IPS DF 6.9 (cell line): ENCODE results near the gene MBOAT2.
"Not testable (repeated sequence)": the region's sequence is repeated elsewhere in the genome, so short reads cannot be mapped to it uniquely, and the experiment has no call there.

Experiments used
- DNase-seq: peaks from one replicate; pipeline ENCODE4 v3.0.0-alpha.2; 2013; ENCODE audit warnings: low read depth, low spot score
- H3K27ac ChIP-seq: one replicate; pipeline ENCODE4 v1.5.1; 2013; ENCODE audit warnings: low read length, control low read depth
- H3K27me3 ChIP-seq: 2 replicates; pipeline ENCODE4 v1.6.1; 2013; ENCODE audit warnings: mild to moderate bottlenecking, low read length; ENCODE audit not compliant: control insufficient read depth, insufficient read depth
- H3K36me3 ChIP-seq: 2 replicates; pipeline ENCODE4 v1.6.1; 2013; ENCODE audit warnings: low read length; ENCODE audit not compliant: control insufficient read depth, insufficient read depth
- H3K4me1 ChIP-seq: 2 replicates; pipeline ENCODE4 v1.6.1; 2013; ENCODE audit warnings: low read length; ENCODE audit not compliant: control insufficient read depth, insufficient read depth
- H3K4me3 ChIP-seq: 2 replicates; pipeline ENCODE4 v1.5.1; 2013; ENCODE audit warnings: mild to moderate bottlenecking, low read length
- H3K9me3 ChIP-seq: 2 replicates; pipeline ENCODE4 v1.6.1; 2013; ENCODE audit warnings: low read length, inconsistent platforms; ENCODE audit not compliant: control insufficient read depth, insufficient read depth
- WGBS: extraction: QIAGEN DNeasy Blood & Tissue Kit; methylation state at CpG from one replicate; pipeline ENCODE4 v1.1.7; 2013; ENCODE audit warnings: mixed read lengths, missing lambda C conversion rate; ENCODE audit not compliant: insufficient read length, insufficient coverage; 5-methylcytosine and 5-hydroxymethylcytosine counted together

The MBOAT2 gene

DNA sequence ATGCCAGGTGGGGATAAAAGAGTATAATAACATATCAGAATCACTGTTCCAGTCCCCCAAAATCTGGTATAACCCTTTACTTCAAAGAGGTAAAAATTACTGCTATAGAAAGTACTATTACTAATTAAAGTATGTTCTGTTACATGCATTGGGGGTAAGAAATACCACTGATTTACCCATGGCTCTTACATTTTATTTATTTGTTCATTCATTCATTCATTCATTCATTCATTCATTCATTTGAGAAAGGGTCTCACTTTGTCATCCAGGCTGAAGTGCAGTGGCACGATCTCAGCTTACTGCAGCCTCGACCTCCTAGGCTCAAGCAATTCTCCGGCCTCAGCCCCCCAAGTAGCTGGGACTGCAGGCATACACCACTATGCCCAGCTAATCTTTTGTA, 74.4 kb downstream of the MBOAT2 start:
- Histone ChIP-seq H3K4me1 (no peaks in the 10 kb centered on the region), H3K27ac (no peak overlapping the region), H3K27me3 (no peaks in the 10 kb centered on the region), H3K4me3 (no peak overlapping the region), H3K36me3 (no peaks in the 10 kb centered on the region), H3K9me3 (no peaks in the 10 kb centered on the region)
- WGBS, result no CpG with 5 or more reads among the region's 3 CpGs
- DNase-seq, result no peak

DNA sequence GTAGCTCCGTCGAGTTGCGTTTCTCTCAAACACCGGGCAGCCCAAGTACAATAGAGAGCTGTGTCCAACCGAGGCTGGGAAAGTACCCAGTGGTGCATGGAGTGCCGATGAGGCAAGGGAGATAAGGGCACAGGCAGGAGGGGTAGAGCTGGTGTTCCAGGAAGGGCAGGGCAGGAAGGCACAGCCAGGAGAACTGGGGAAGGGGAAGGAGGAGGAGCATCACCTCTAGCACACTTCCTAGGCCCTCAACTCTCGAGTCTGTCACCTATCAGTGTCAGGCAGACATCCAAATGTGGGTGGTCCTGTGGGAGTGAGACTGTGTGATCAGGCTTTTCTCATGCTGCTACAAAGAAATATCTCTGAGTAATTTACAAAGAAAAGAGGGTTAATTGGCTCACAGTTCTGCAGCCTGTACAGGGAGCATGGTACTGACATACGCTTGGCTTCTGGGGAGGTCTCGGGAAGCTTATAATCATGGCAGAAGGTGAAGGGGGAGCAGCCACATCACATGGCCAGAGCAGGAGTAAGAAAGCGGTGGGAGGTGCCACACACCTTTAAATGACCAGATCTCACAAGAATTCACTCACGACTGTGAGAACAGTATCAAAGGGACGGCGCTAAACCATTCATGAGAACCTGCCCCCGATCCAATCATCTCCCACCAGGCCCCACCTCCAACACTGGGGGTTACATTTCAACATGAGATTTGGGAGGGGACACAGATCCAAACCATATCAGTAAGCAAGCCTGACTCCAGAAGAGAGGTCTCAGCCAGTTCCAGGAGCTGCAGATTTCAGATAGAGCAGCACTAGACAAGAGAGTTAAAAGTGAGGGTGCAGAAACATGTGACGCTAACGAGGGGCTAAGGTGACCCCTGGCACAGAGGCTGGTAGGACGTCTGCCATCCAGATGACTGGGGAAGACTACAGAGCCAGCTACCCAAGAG, 75.7 kb downstream of the MBOAT2 start:
- Histone ChIP-seq H3K9me3 (no peaks in the 10 kb centered on the region), H3K4me3 (no peak overlapping the region), H3K4me1 (no peaks in the 10 kb centered on the region), H3K27ac (no peak overlapping the region), H3K36me3 (no peaks in the 10 kb centered on the region), H3K27me3 (no peaks in the 10 kb centered on the region)
- no peak for DNase-seq
- WGBS, result no CpG with 5 or more reads among the region's 17 CpGs

DNA sequence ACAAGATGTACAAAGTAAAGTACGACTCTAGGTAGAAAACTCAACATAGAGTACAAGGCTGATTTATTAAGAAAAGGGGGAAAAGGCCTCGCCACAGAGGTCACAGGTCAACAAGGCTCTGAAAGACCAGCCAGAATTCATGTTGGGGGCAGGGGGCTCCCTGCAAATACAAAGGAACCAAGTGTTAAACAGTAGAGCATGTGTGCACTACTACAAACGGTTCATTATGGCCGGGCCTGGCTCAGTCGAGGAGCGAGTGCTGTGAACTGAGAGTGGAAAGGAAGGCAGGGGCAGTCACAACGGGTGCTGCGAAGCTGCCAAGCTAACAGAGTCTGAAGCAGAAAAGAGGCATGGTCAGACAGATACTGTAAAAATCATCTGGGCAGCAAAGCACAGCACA, 77.1 kb downstream of the MBOAT2 start:
- no CpG with 5 or more reads among the region's 8 CpGs for WGBS
- H3K9me3 ChIP-seq, result no peaks in the 10 kb centered on the region
- no peaks in the 10 kb centered on the region for H3K27me3 ChIP-seq
- no peaks in the 10 kb centered on the region for H3K36me3 ChIP-seq
- no peak for DNase-seq
- H3K4me1 ChIP-seq, result no peaks in the 10 kb centered on the region
- H3K4me3 ChIP-seq, result no peak overlapping the region
- no peak overlapping the region for H3K27ac ChIP-seq

DNA sequence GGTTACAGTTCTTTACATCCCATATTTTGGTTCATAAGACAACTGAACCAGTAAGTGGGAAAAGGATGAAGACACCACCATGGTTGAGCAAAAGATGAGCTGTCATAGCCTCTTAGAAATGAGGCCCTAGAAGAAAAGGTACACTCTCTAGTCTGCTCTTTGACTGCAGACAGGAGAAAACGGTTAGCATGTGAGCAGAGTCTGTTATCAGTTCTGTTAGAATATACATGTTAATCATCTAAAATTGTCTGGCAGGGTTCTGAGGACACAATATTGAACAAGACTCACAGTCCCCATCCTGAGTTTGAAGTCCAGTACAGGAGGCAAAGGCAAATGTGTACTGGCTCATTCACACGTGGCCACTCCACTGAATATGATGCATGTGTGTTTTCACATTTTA, 78.1 kb downstream of the MBOAT2 start:
- H3K27ac ChIP-seq, result no peak overlapping the region
- no peak overlapping the region for H3K4me3 ChIP-seq
- H3K27me3 ChIP-seq, result no peaks in the 10 kb centered on the region
- no peaks in the 10 kb centered on the region for H3K36me3 ChIP-seq
- WGBS, result no CpG with 5 or more reads among the region's 2 CpGs
- H3K9me3 ChIP-seq, result no peaks in the 10 kb centered on the region
- no peaks in the 10 kb centered on the region for H3K4me1 ChIP-seq
- DNase-seq, result no peak

DNA sequence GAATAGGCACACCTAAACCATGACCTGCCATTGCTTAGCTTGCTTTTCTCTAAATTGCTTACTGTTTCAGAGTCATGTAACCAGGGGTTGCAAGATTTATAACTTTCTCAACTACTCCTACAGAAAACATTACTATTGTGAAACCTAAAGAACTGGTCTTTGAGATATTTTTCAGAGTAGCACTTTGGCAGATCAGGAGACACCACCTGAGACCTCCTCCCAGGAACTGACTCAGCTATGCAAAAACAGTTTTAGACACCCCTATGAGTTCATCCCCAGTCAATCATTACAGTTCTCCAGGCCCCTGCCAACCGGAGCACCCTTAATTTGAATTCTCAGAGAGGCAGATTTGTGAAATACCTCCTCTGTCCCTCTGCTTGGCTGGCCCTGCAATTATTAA, 80.3 kb downstream of the MBOAT2 start:
- no peaks in the 10 kb centered on the region for H3K36me3 ChIP-seq
- H3K27ac ChIP-seq, result no peak overlapping the region
- no peaks in the 10 kb centered on the region for H3K4me1 ChIP-seq
- no peaks in the 10 kb centered on the region for H3K9me3 ChIP-seq
- H3K4me3 ChIP-seq, result no peak overlapping the region
- DNase-seq, result no peak
- no peaks in the 10 kb centered on the region for H3K27me3 ChIP-seq
- WGBS, result no CpG with 5 or more reads among the region's 1 CpG

DNA sequence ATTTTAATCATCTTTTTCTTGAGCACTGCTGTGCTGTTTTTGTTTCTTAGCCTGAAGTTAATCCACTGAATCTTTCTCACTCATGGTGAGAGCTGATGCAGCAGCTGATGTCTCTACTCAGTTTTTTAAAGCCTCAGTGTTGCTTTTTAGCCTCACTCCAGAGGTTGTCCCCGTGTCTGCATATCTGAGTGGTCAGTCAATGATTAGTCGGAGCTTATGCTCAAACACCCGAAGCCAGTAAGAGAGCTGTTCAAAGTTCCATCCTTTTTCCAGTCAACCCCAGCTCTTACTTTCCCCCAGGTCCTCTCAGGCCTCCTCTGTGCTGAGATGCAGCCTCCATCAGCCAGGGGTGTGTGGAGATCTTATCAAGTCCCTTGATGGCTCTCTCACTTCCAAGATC, 81.1 kb downstream of the MBOAT2 start:
- H3K4me3 ChIP-seq, result no peak overlapping the region
- no peak overlapping the region for H3K27ac ChIP-seq
- no CpG with 5 or more reads among the region's 3 CpGs for WGBS
- no peaks in the 10 kb centered on the region for H3K4me1 ChIP-seq
- no peak for DNase-seq
- H3K36me3 ChIP-seq, result no peaks in the 10 kb centered on the region
- H3K9me3 ChIP-seq, result no peaks in the 10 kb centered on the region
- no peaks in the 10 kb centered on the region for H3K27me3 ChIP-seq

DNA sequence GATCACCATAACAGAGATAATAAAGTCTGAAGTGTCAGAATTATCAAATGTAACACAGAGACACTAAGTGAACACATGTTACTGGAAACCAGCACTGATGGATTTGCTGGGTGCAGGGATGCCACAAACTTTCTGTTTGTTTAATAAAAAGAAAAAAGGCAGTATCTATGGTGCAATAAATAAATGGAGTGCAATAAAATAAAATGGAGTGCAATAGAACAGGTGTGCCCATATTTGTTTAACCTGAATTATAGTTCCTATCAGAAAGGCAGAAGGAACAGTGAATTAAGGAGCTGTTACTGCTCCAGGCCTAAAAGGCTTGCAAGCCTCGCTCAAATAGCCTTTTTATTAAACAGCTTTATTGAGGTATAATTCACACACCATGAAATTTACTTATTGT, 85.1 kb downstream of the MBOAT2 start:
- no peak overlapping the region for H3K4me3 ChIP-seq
- no peaks in the 10 kb centered on the region for H3K27me3 ChIP-seq
- no peaks in the 10 kb centered on the region for H3K36me3 ChIP-seq
- no peak overlapping the region for H3K27ac ChIP-seq
- WGBS, result no CpG with 5 or more reads among the region's 1 CpG
- no peak for DNase-seq
- no peaks in the 10 kb centered on the region for H3K9me3 ChIP-seq
- no peaks in the 10 kb centered on the region for H3K4me1 ChIP-seq

DNA sequence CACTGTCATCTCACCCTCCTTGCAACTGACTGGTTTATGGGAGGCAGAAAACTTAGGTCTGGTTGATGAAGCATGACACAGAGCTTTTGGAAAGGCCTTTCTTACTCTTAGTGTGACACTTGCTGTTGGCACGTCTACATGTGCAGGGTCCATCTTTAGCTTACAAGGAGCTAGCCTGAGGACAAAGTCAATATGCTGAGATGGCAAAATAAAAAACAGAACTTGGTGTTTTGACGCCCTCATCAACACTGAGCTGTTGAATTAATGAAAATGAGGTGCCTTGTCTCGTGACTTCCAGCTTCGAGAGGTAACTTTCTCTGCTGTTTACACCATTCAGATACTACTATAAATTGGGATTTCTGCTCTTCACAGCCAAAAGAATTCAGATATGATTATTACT, 87.5 kb downstream of the MBOAT2 start:
- no CpG with 5 or more reads among the region's 4 CpGs for WGBS
- no peak for DNase-seq

DNA sequence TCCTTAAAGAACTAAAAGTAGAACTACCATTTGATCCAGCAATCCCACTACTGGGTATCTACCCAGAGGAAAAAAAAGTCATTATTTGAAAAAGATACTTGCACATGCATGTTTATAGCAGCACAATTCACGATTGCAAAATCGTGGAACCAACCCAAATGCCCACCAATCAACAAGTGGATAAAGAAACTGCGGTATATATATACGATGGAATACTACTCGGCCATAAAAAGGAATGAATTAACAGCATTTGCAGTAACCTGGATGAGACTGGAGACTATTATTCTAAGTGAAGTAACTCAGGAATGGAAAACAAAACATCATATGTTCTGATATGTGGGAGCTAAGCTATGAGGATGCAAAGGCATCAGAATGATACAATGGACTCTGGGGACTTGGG, 89.7 kb downstream of the MBOAT2 start:
- not testable (repeated sequence) for H3K4me1 ChIP-seq, H3K27me3 ChIP-seq, H3K36me3 ChIP-seq, H3K9me3 ChIP-seq, H3K27ac ChIP-seq, DNase-seq, H3K4me3 ChIP-seq
- WGBS, result no CpG with 5 or more reads among the region's 5 CpGs

More for the DNA sequence above, 87.5 kb downstream of the MBOAT2 start:
- Histone ChIP-seq H3K27ac (no peak overlapping the region), H3K36me3 (no peaks in the 10 kb centered on the region), H3K4me1 (no peaks in the 10 kb centered on the region), H3K9me3 (no peaks in the 10 kb centered on the region), H3K27me3 (no peaks in the 10 kb centered on the region), H3K4me3 (no peak overlapping the region)

DNA sequence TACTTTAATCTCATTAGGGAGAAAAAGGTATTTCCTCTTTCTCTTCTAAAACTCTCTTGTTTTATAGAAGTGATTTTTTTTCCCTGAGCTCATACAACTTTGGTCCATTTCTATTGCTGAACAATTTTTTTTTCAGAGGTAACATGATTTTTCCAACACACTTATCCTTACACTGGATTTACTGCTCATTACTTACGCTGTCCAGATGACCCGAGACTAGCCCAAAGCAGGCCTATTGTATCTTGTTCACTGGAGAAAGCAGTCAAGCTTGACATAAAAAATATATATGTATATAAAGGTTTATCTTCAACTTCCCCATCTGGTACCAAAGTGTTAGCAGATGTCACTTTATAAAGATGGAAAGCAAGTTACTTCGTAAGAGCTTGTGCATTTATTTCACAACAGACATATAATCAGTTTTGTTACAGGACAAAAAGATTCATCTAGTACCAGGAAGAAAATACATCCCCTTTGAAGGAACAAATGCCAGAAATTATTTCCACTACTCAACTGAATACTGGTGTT, 95.7 kb downstream of the MBOAT2 start:
- Histone ChIP-seq H3K27me3 (no peaks in the 10 kb centered on the region), H3K36me3 (no peaks in the 10 kb centered on the region), H3K4me1 (no peaks in the 10 kb centered on the region), H3K4me3 (no peak overlapping the region), H3K27ac (no peak overlapping the region), H3K9me3 (no peaks in the 10 kb centered on the region)
- no peak for DNase-seq
- no CpG with 5 or more reads among the region's 3 CpGs for WGBS

DNA sequence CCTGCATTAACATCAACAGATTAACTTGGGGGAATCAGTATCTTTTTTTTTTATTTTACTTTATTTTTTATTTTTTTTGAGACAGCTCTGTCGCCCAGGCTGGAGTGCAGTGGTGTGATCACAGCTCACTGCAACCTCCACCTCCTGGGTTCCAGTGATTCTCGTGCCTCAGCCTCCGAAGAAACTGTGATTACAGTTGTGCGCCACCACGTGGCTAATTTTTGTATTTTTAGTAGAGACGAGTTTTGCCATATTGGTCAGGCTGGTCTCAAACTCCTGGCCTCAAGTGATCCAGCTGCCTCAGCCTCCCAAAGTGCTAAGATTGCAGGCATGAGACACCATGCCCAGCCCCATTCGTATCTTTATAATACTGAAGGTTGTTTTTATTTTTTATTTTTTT, 99.6 kb downstream of the MBOAT2 start:
- not testable (repeated sequence) for H3K4me1 ChIP-seq, DNase-seq, H3K27ac ChIP-seq, H3K27me3 ChIP-seq, H3K4me3 ChIP-seq, H3K36me3 ChIP-seq, H3K9me3 ChIP-seq
- WGBS, result no CpG with 5 or more reads among the region's 7 CpGs
